Dendritic cell treated with granulocyte-macrophage colony-stimulating factor and Interleukin-4, amounts not matched to agents 40 ng/mL and 50 ng/mL, for 4 days (primary cell): ENCODE results near the gene PCBP2.
"Not testable (repeated sequence)": the region's sequence is repeated elsewhere in the genome, so short reads cannot be mapped to it uniquely, and the experiment has no call there.

Experiments
- H3K27ac Mint-ChIP-seq: one replicate; pipeline ENCODE4 v1.8.0; 2022; ENCODE audit warnings: mild to moderate bottlenecking, mixed read lengths
- H3K27me3 Mint-ChIP-seq: one replicate; pipeline ENCODE4 v1.8.0; 2022; ENCODE audit warnings: mild to moderate bottlenecking, mixed read lengths
- H3K36me3 Mint-ChIP-seq: one replicate; pipeline ENCODE4 v1.8.0; 2022; ENCODE audit warnings: low read depth, mixed read lengths
- H3K4me1 Mint-ChIP-seq: one replicate; pipeline ENCODE4 v1.8.0; 2022; ENCODE audit warnings: low read depth, mixed read lengths
- H3K4me3 Mint-ChIP-seq: one replicate; pipeline ENCODE4 v1.8.0; 2022; ENCODE audit warnings: mild to moderate bottlenecking, moderate library complexity, mixed read lengths
- H3K9me3 Mint-ChIP-seq: one replicate; pipeline ENCODE4 v1.8.0; 2022; ENCODE audit warnings: mixed read lengths
- intact Hi-C: fragments of 100-400 bp; cut with micrococcal nuclease; formaldehyde crosslinking; loops from one replicate; pipeline ENCODE4 v1.15.0; 2022

PCBP2 gene

GRCh38 chr12:53425515-53426150 is 26.3 kb upstream of the PCBP2 start:
- no peak overlapping the region for H3K27ac Mint-ChIP-seq
- H3K36me3 Mint-ChIP-seq: no peaks in the 10 kb centered on the region
- H3K4me3 Mint-ChIP-seq: no peak overlapping the region
- H3K4me1 Mint-ChIP-seq: peaks cover 14% of the 10 kb centered on the region
- H3K27me3 Mint-ChIP-seq: peaks cover 17% of the 10 kb centered on the region
- no peaks in the 10 kb centered on the region for H3K9me3 Mint-ChIP-seq
- intact Hi-C loops: no loop called here

- no peak overlapping the region for H3K27ac Mint-ChIP-seq
- no peak overlapping the region for H3K4me3 Mint-ChIP-seq
- H3K36me3 Mint-ChIP-seq: no peaks in the 10 kb centered on the region
- H3K4me1 Mint-ChIP-seq: peaks cover 8% of the 10 kb centered on the region
- H3K27me3 Mint-ChIP-seq: peaks cover 11% of the 10 kb centered on the region
- intact Hi-C loops: no loop called here
- H3K9me3 Mint-ChIP-seq: no peaks in the 10 kb centered on the region
Measured at GRCh38 chr12:53427905-53428594, 23.9 kb upstream of the PCBP2 start.

- Mint-ChIP-seq H3K4me3 (no peak overlapping the region), H3K27ac (no peak overlapping the region), H3K36me3 (no peaks in the 10 kb centered on the region), H3K4me1 (peaks cover 3% of the 10 kb centered on the region), H3K9me3 (no peaks in the 10 kb centered on the region), H3K27me3 (peaks cover 11% of the 10 kb centered on the region)
- intact Hi-C loops: no loop called here
Measured at GRCh38 chr12:53428741-53429140, 23.2 kb upstream of the PCBP2 start.

GRCh38 chr12:53430116-53430515 is 21.8 kb upstream of the PCBP2 start:
- intact Hi-C loops: no loop called here
- Mint-ChIP-seq H3K4me1 (no peaks in the 10 kb centered on the region), H3K27ac (peak overlapping the region; percentile 8)

GRCh38 chr12:53431187-53431586 is 20.7 kb upstream of the PCBP2 start:
- Mint-ChIP-seq H3K9me3 (no peaks in the 10 kb centered on the region), H3K36me3 (no peaks in the 10 kb centered on the region), H3K4me3 (no peak overlapping the region), H3K27ac (no peak overlapping the region), H3K4me1 (no peaks in the 10 kb centered on the region), H3K27me3 (peaks cover 5% of the 10 kb centered on the region)
- intact Hi-C loops: no loop called here

More at GRCh38 chr12:53430116-53430515, 21.8 kb upstream of the PCBP2 start:
- Mint-ChIP-seq H3K4me3 (no peak overlapping the region), H3K9me3 (no peaks in the 10 kb centered on the region), H3K27me3 (peaks cover 7% of the 10 kb centered on the region), H3K36me3 (no peaks in the 10 kb centered on the region)

- H3K27ac Mint-ChIP-seq, H3K27me3 Mint-ChIP-seq, intact Hi-C loops, H3K4me1 Mint-ChIP-seq, H3K4me3 Mint-ChIP-seq, H3K36me3 Mint-ChIP-seq, H3K9me3 Mint-ChIP-seq: not testable (repeated sequence)
Measured at GRCh38 chr12:53435326-53435725, 16.6 kb upstream of the PCBP2 start.

- Mint-ChIP-seq H3K36me3 (peaks cover 31% of the 10 kb centered on the region), H3K4me1 (peaks cover 24% of the 10 kb centered on the region)
- H3K4me3 Mint-ChIP-seq, H3K9me3 Mint-ChIP-seq, intact Hi-C loops, H3K27ac Mint-ChIP-seq, H3K27me3 Mint-ChIP-seq: not testable (repeated sequence)
Measured at GRCh38 chr12:53439582-53439981, 12.3 kb upstream of the PCBP2 start.

GRCh38 chr12:53441040-53441833 is 10.7 kb upstream of the PCBP2 start, which contains the start of gene PRR13:
Gene PRR13 (plus strand): TSS chr12:53441734. CDS start chr12:53442715, 981 bp downstream.
- Mint-ChIP-seq H3K27me3 (no peaks in the 10 kb centered on the region), H3K4me1 (peaks cover 38% of the 10 kb centered on the region), H3K9me3 (no peaks in the 10 kb centered on the region), H3K4me3 (peak within 1 kb of the TSS; percentile 93), H3K27ac (peak within 1 kb of the TSS; percentile 97), H3K36me3 (peaks cover 47% of the 10 kb centered on the region)
- intact Hi-C loops: loop anchor here (1.0 kb wide), 1 partner anchor 10 kb away; no protein-coding TSS in a partner anchor

- H3K27ac Mint-ChIP-seq: peak overlapping the region; percentile 97
Measured at GRCh38 chr12:53443955-53444354, 7.9 kb upstream of the PCBP2 start.

GRCh38 chr12:53444593-53445325 is 7.1 kb upstream of the PCBP2 start:
- H3K27ac Mint-ChIP-seq: peak overlapping the region; percentile 46
- H3K4me3 Mint-ChIP-seq, H3K9me3 Mint-ChIP-seq, H3K27me3 Mint-ChIP-seq, intact Hi-C loops: not testable (repeated sequence)
- H3K4me1 Mint-ChIP-seq: peaks cover 43% of the 10 kb centered on the region
- H3K36me3 Mint-ChIP-seq: peaks cover 72% of the 10 kb centered on the region

More at GRCh38 chr12:53443955-53444354, 7.9 kb upstream of the PCBP2 start:
- no peaks in the 10 kb centered on the region for H3K9me3 Mint-ChIP-seq
- H3K4me3 Mint-ChIP-seq: peak overlapping the region; percentile 93
- H3K36me3 Mint-ChIP-seq: peaks cover 72% of the 10 kb centered on the region
- intact Hi-C loops: no loop called here
- peaks cover 43% of the 10 kb centered on the region for H3K4me1 Mint-ChIP-seq
- no peaks in the 10 kb centered on the region for H3K27me3 Mint-ChIP-seq

GRCh38 chr12:53450936-53451335 is 966 bp upstream of the PCBP2 start:
- Mint-ChIP-seq H3K27ac (no peak overlapping the region), H3K9me3 (no peaks in the 10 kb centered on the region), H3K36me3 (peaks cover 67% of the 10 kb centered on the region), H3K4me1 (peaks cover 33% of the 10 kb centered on the region), H3K4me3 (no peak overlapping the region), H3K27me3 (no peaks in the 10 kb centered on the region)
- intact Hi-C loops: loop anchor here (1.0 to 5.0 kb wide), 2 partner anchors 10 to 276 kb away; partner anchors contain the start of genes CALCOCO1 and PRR13

- Mint-ChIP-seq H3K27me3 (no peaks in the 10 kb centered on the region), H3K4me1 (peaks cover 30% of the 10 kb centered on the region), H3K36me3 (peaks cover 70% of the 10 kb centered on the region), H3K4me3 (peak overlapping the region; percentile 92), H3K9me3 (no peaks in the 10 kb centered on the region), H3K27ac (peak overlapping the region; percentile 96)
- intact Hi-C loops: loop anchor here (2.0 to 5.0 kb wide), 2 partner anchors 48 to 275 kb away; partner anchors contain the start of genes CALCOCO1 and TARBP2
Measured at GRCh38 chr12:53452159-53453077, 516 bp downstream of the PCBP2 start.
